Peyer's patch (tissue), 4 donors: ENCODE measurements around the gene COL6A6.

Experiments
- POLR2A ChIP-seq, 2 donors: fragments of 450-650 bp; IDR thresholded peaks; one replicate each; pipeline ENCODE4 v1.5.1; 2017; ENCODE audit warnings: antibody characterized with exemption in 2 of 2, mild to moderate bottlenecking in 2 of 2, moderate library complexity in 2 of 2
- TF ChIP-seq, protein P1 (sequence below), 6 experiments: fragments of 450-650 bp in 4 of 6; fragments of 200-600 bp in 2 of 6; sonication (generic) in 1 of 6; IDR thresholded peaks; one replicate each; pipeline ENCODE4 v1.5.1; 2017 to 2019; ENCODE audit warnings: antibody characterized with exemption in 6 of 6, mild to moderate bottlenecking in 3 of 6, moderate library complexity in 1 of 6

DNA sequence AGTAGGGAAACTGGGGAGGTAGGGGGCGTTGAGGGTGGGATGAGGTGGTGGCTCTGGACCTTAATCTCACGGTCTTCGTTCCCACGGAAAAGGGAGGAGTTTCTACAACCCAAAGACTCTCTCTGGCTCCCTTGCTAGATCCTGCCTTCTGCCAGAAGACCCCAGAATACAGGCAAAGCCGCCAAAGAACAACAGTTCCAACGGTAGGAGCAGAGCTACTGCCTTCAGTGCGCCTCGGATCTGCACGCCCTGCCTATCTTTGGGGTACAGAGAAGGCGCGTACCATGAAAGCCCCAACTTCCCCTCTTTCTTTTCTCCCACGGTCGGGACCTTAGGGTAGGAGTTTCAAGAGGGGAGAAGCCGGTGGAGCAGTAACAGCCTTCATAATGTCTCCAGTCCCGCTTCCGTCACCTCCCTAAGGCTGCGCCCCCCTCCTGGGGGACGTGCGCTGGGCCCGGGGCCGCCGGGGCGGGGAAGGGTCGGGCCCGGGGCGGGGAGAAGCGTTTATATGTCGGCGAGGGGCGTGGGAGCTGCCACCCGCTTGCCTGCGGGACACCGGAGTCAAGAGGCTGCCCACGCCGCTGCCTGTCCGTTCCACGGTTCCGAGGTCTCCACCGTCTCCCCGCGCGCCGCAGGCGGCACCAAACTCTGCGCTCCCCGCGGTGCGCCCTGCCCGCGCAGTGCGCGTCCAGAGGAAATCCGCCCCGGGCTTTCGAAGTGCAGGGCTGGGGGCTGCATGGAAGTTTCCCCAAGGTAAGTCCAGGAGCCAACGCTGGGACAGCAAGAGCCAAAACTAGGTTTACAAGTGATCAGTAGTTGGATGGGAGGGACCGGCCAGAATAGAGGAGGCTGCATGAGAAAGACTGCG lies at the start of gene COL6A6:
- TF ChIP-seq, protein P1, sequence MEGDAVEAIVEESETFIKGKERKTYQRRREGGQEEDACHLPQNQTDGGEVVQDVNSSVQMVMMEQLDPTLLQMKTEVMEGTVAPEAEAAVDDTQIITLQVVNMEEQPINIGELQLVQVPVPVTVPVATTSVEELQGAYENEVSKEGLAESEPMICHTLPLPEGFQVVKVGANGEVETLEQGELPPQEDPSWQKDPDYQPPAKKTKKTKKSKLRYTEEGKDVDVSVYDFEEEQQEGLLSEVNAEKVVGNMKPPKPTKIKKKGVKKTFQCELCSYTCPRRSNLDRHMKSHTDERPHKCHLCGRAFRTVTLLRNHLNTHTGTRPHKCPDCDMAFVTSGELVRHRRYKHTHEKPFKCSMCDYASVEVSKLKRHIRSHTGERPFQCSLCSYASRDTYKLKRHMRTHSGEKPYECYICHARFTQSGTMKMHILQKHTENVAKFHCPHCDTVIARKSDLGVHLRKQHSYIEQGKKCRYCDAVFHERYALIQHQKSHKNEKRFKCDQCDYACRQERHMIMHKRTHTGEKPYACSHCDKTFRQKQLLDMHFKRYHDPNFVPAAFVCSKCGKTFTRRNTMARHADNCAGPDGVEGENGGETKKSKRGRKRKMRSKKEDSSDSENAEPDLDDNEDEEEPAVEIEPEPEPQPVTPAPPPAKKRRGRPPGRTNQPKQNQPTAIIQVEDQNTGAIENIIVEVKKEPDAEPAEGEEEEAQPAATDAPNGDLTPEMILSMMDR (IDR thresholded peaks at IDR 0.05): no peak
- no peak for TF ChIP-seq POLR2A (IDR thresholded peaks at IDR 0.05)
